ENCODE results near the gene OR2AG1. TPM values are rescaled to one million over a fixed set of nuclear protein-coding genes. Genes with fewer than 3 reads are reported as not detected.

OR2AG1 gene
- total and polyA plus RNA-seq, 2 experiments from 2014 or later, result 0.83 TPM; not detected in 1

- no peaks in the 10 kb centered on the region for H3K36me3 ChIP-seq (replicated peaks; ENCODE audit: insufficient read depth, low read depth)
- no peaks in the 10 kb centered on the region for H3K4me1 ChIP-seq (ENCODE audit: insufficient read depth)
- H3K79me2 ChIP-seq, result no peaks in the 10 kb centered on the region
- H3K9me2 ChIP-seq (replicated peaks; ENCODE audit: insufficient read depth), result no peaks in the 10 kb centered on the region
- 91% methylated on average over 5 of the region's 5 CpGs for WGBS (ENCODE audit: low lambda C conversion rate, missing lambda C conversion rate)
- DNase-seq (ENCODE audit: low spot score), result no peak
- H2AFZ ChIP-seq, result no peak overlapping the region
- no peaks in the 10 kb centered on the region for H3K27me3 ChIP-seq
- H4K20me1 ChIP-seq (ENCODE audit: insufficient read depth, poor library complexity, severe bottlenecking), result no peaks in the 10 kb centered on the region
- TF ChIP-seq CTCF (IDR thresholded peaks at IDR 0.05; ENCODE audit: poor library complexity) (no peak), EZH2phosphoT487 (IDR thresholded peaks at IDR 0.05; ENCODE audit: low read depth, severe bottlenecking, unreplicated experiment) (no peak), EZH2 (IDR thresholded peaks at IDR 0.05; ENCODE audit: borderline replicate concordance) (no peak)
- no peaks in the 10 kb centered on the region for H3K9me3 ChIP-seq (ENCODE audit: low read depth)
- no peak overlapping the region for H3K4me3 ChIP-seq
- H3K27ac ChIP-seq, result no peak overlapping the region
- no peak overlapping the region for H3K4me2 ChIP-seq
Observed at GRCh38 chr11:6818967-6819366, 36.1 kb downstream of the OR2AG1 start.

- H3K4me2 ChIP-seq, result no peak overlapping the region
- no peaks in the 10 kb centered on the region for H3K9me3 ChIP-seq (ENCODE audit: low read depth)
- H4K20me1 ChIP-seq (ENCODE audit: insufficient read depth, poor library complexity, severe bottlenecking), result no peaks in the 10 kb centered on the region
- H3K27ac ChIP-seq, result no peak overlapping the region
- no peak overlapping the region for H2AFZ ChIP-seq
- H3K4me1 ChIP-seq (ENCODE audit: insufficient read depth), result no peaks in the 10 kb centered on the region
- no peak for TF ChIP-seq EZH2phosphoT487 (IDR thresholded peaks at IDR 0.05; ENCODE audit: low read depth, severe bottlenecking, unreplicated experiment)
- TF ChIP-seq EZH2 (IDR thresholded peaks at IDR 0.05; ENCODE audit: borderline replicate concordance), result no peak
- TF ChIP-seq CTCF (IDR thresholded peaks at IDR 0.05; ENCODE audit: poor library complexity), result no peak
- no peak for DNase-seq (ENCODE audit: low spot score)
- H3K4me3 ChIP-seq, result no peak overlapping the region
- H3K9me2 ChIP-seq (replicated peaks; ENCODE audit: insufficient read depth), result no peaks in the 10 kb centered on the region
- H3K27me3 ChIP-seq, result no peaks in the 10 kb centered on the region
- WGBS (ENCODE audit: low lambda C conversion rate, missing lambda C conversion rate), result 82% methylated on average over 5 of the region's 5 CpGs
- no peaks in the 10 kb centered on the region for H3K79me2 ChIP-seq
- no peaks in the 10 kb centered on the region for H3K36me3 ChIP-seq (replicated peaks; ENCODE audit: insufficient read depth, low read depth)
Observed at GRCh38 chr11:6824136-6824823, 41.5 kb downstream of the OR2AG1 start.

- TF ChIP-seq EZH2phosphoT487 (IDR thresholded peaks at IDR 0.05; ENCODE audit: low read depth, severe bottlenecking, unreplicated experiment), result no peak
- no peak for TF ChIP-seq CTCF (IDR thresholded peaks at IDR 0.05; ENCODE audit: poor library complexity)
- TF ChIP-seq EZH2 (IDR thresholded peaks at IDR 0.05; ENCODE audit: borderline replicate concordance), result no peak
- no peak for DNase-seq (ENCODE audit: low spot score)
- Histone ChIP-seq H3K4me1 (ENCODE audit: insufficient read depth) (no peaks in the 10 kb centered on the region), H3K36me3 (replicated peaks; ENCODE audit: insufficient read depth, low read depth) (no peaks in the 10 kb centered on the region), H3K79me2 (no peaks in the 10 kb centered on the region), H2AFZ (no peak overlapping the region), H3K4me2 (no peak overlapping the region), H3K9me2 (replicated peaks; ENCODE audit: insufficient read depth) (no peaks in the 10 kb centered on the region), H3K9me3 (ENCODE audit: low read depth) (no peaks in the 10 kb centered on the region), H4K20me1 (ENCODE audit: insufficient read depth, poor library complexity, severe bottlenecking) (no peaks in the 10 kb centered on the region), H3K27ac (no peak overlapping the region), H3K4me3 (no peak overlapping the region), H3K27me3 (no peaks in the 10 kb centered on the region)
- WGBS (ENCODE audit: low lambda C conversion rate, missing lambda C conversion rate), result 77% methylated on average over 7 of the region's 7 CpGs
Observed at GRCh38 chr11:6825231-6825744, 42.5 kb downstream of the OR2AG1 start.

All from hepatocyte (in vitro differentiated cells).